HAP-1 (cell line): Measurements from ENCODE around the gene CLDN16.

ENCODE experiments used
- DNase-seq, 2 experiments: peaks; one replicate each; pipeline ENCODE4 v3.0.0-alpha.2; 2016 to 2020; ENCODE audit warnings: low spot score in 2 of 2
- H3K27me3 ChIP-seq: fragments of 250-450 bp; sonication (Bioruptor Pico); 2 replicates; pipeline ENCODE4 v1.5.1; 2020; ENCODE audit warnings: low read depth, mild to moderate bottlenecking, moderate library complexity
- H3K36me3 ChIP-seq: fragments of 250-450 bp; sonication (Bioruptor Pico); replicated peaks from 2 replicates; pipeline ENCODE4 v1.5.1; 2020; ENCODE audit warnings: mild to moderate bottlenecking
- H3K4me1 ChIP-seq: fragments of 250-450 bp; sonication (Bioruptor Pico); 2 replicates; pipeline ENCODE4 v1.5.1; 2020; ENCODE audit warnings: mild to moderate bottlenecking
- H3K4me3 ChIP-seq: fragments of 250-450 bp; sonication (Bioruptor Pico); 2 replicates; pipeline ENCODE4 v1.5.1; 2020; ENCODE audit warnings: mild to moderate bottlenecking, moderate library complexity
- H3K9me3 ChIP-seq: fragments of 250-450 bp; sonication (Bioruptor Pico); 2 replicates; pipeline ENCODE4 v1.5.1; 2020; ENCODE audit warnings: mild to moderate bottlenecking, moderate library complexity
- in situ Hi-C: fragments of 300-500 bp; cut with MboI; formaldehyde crosslinking; loops from 3 replicates; pipeline ENCODE4 v1.14.3; 2020; ENCODE audit warnings: low sequenced_read_pairs, inconsistent platforms, mixed read lengths

The CLDN16 gene

DNA sequence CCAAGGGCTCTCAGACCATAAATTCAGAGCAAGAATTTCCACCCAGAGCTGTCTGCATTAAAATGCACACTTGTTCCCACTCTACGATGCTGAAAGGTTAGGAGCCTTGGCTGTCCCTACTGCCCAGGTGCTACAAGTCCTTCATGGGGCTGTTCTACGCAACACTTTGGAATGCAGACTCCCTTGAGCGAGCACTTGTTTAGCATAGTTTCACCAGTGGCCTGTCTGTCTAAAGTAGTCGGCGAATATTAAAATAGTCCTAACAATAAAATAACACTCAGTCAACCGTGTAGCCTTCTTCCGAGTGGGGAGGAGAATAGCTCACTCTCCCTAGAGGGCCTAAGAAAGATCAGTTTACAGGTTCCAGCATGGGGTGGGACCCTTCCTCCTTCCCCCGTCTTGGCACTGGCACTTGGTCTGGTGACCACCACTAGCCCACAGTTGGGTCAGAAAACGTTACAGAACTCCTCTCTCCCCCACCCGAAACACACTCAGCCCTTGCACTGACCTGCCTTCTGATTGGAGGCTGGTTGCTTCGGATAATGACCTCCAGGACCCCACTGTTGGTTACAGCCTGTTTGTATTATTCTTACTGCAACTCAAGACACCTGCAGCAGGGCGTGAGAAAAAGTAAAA, at the start of gene CLDN16:
TSS of gene CLDN16 (plus strand) at position 586 of the 636 bp plus-strand sequence. CDS start 167 bp downstream, outside the sequence.
- no peaks in the 10 kb centered on the region for H3K27me3 ChIP-seq
- DNase-seq: no peak
- no peaks in the 10 kb centered on the region for H3K36me3 ChIP-seq
- H3K4me1 ChIP-seq: no peaks in the 10 kb centered on the region
- in situ Hi-C loops: no loop called here
- H3K4me3 ChIP-seq: no peak within 1 kb of the TSS
- H3K9me3 ChIP-seq: no peaks in the 10 kb centered on the region

- Histone ChIP-seq H3K36me3 (no peaks in the 10 kb centered on the region), H3K4me3 (no peak overlapping the region), H3K27me3 (no peaks in the 10 kb centered on the region; the same call in 1 of the 2 replicates), H3K4me1 (no peaks in the 10 kb centered on the region), H3K9me3 (no peaks in the 10 kb centered on the region)
- DNase-seq: no peak
- in situ Hi-C loops: no loop called here
These were observed 49.2 kb upstream of the CLDN16 start for GRCh38 chr3:190338717-190339116.

- no peaks in the 10 kb centered on the region for H3K36me3 ChIP-seq
- DNase-seq: no peak
- no peak overlapping the region for H3K4me3 ChIP-seq
- in situ Hi-C loops: no loop called here
- no peaks in the 10 kb centered on the region for H3K4me1 ChIP-seq
- H3K27me3 ChIP-seq: no peaks in the 10 kb centered on the region; the same call in 1 of the 2 replicates
- H3K9me3 ChIP-seq: no peaks in the 10 kb centered on the region
These were observed 48.8 kb upstream of the CLDN16 start for GRCh38 chr3:190339130-190339529.

DNA sequence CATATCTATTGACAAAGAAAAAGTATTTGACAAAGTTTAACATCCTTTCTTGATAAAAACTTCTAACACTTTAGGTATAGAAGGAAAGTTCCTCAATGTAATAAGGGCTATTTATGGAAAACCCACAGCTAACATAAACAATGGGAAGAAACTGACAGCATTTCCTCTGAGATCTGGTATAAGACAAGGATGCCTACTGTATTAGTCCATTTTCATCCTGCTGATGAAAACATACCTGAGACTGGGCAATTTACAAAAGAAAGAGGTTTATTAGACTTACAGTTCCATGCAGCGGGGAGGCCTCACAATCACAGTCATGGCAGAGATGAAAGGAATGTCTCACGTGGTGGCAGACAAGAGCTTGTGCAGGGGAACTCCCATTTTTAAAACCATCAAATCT, 47.9 kb upstream of the CLDN16 start:
- no peak for DNase-seq
- in situ Hi-C loops: no loop called here
- no peaks in the 10 kb centered on the region for H3K4me1 ChIP-seq
- no peaks in the 10 kb centered on the region; the same call in 1 of the 2 replicates for H3K27me3 ChIP-seq
- H3K36me3 ChIP-seq: no peaks in the 10 kb centered on the region
- no peak overlapping the region for H3K4me3 ChIP-seq
- no peaks in the 10 kb centered on the region for H3K9me3 ChIP-seq

GRCh38 chr3:190345027-190345821, 42.7 kb upstream of the CLDN16 start:
- Histone ChIP-seq H3K9me3 (no peaks in the 10 kb centered on the region), H3K4me3 (no peak overlapping the region), H3K4me1 (no peaks in the 10 kb centered on the region), H3K36me3 (no peaks in the 10 kb centered on the region), H3K27me3 (no peaks in the 10 kb centered on the region)
- DNase-seq: no peak
- in situ Hi-C loops: no loop called here

DNA sequence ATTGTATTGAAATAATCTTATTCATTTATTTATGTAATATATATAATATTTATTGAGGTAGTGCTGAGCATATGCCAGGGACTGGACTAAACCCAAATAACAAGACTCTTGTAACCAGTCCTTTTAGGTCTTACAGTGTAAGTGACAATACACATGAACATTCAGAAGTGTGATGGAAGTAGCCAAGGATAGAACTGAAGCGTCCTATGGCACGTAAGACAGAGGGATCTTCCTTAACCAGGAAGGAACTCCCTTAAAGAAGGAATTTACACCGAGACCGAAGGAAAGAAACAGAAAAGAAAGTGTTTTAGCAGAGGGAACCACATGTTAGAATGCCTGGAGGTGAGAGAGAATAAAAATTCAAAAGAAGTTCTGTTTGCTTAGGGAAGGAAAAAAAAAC, 42.1 kb upstream of the CLDN16 start:
- Histone ChIP-seq H3K36me3 (no peaks in the 10 kb centered on the region), H3K4me3 (no peak overlapping the region), H3K4me1 (no peaks in the 10 kb centered on the region), H3K27me3 (no peaks in the 10 kb centered on the region), H3K9me3 (no peaks in the 10 kb centered on the region)
- in situ Hi-C loops: no loop called here
- no peak for DNase-seq

DNA sequence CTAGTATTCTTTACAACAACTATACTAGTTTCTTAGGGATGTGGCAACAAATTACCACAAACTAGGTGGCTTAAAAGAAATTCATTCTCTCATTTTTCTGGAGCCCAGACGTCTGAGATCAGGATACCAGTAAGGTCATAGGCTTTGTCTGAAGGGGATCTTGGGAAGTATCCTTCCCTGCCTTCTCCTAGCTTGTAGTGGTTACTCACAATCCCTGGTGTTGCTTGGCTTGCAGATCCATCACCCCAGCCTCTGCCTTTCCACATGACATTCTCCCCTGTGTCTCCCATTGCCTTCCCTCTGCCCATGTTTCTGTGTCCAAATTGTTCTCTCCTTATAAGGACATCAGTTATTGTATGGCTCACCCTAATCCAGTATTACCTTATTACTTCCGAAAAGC, 41.4 kb upstream of the CLDN16 start:
- no peak for DNase-seq
- Histone ChIP-seq H3K36me3 (no peaks in the 10 kb centered on the region), H3K4me3 (no peak overlapping the region), H3K4me1 (no peaks in the 10 kb centered on the region), H3K9me3 (no peaks in the 10 kb centered on the region), H3K27me3 (no peaks in the 10 kb centered on the region)
- in situ Hi-C loops: no loop called here

DNA sequence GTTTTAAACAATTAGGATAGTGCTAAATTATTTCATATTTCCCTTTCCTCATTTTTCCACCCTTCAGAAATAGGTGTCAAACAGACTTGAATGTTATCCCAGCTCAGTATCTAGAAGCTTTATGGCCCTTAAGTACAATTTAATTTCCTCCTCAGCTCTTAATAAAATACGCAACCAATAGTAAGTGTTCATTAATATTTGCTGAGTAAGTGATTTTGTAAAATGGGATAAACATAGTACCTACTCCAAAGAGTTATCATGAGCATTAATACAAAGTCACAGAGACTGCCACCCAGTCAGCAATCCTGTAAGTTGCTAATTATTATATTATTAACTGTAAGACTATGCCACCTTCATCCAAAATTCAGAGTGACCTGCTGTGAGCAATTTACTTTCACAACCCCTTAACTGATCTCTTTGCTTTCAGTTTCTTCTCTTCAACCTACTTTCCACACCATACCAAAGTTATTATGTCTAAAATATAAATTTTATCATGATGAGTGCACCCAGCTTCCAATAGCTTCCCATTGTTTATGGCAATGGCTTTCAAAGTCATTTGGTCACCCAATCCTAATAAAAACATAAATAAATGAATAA, 35.0 kb upstream of the CLDN16 start:
- H3K36me3 ChIP-seq: no peaks in the 10 kb centered on the region
- H3K4me1 ChIP-seq: no peaks in the 10 kb centered on the region
- in situ Hi-C loops: no loop called here
- no peak overlapping the region for H3K4me3 ChIP-seq
- no peaks in the 10 kb centered on the region for H3K9me3 ChIP-seq
- DNase-seq: no peak
- no peaks in the 10 kb centered on the region for H3K27me3 ChIP-seq

DNA sequence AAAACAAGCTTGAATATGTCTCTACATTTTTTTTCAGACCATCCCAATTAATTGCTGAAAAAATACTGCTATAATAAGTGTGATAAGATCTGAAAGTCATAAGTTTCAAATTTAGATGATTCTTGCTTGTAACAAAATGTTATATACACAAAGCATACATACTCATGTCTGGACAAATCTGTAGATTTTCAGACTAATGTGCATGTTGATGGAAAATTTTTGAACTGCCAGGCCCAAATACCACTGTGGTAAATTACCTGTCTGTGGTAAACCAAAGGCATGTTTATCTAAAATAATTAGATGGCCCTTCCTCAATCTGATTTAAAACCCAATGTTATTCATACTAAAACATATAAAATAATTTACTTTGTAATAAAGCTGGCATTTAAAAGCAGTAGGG, 31.7 kb upstream of the CLDN16 start:
- Histone ChIP-seq H3K9me3 (no peaks in the 10 kb centered on the region), H3K36me3 (no peaks in the 10 kb centered on the region), H3K27me3 (no peaks in the 10 kb centered on the region; the same call in 1 of the 2 replicates), H3K4me3 (no peak overlapping the region), H3K4me1 (no peaks in the 10 kb centered on the region)
- DNase-seq: no peak
- in situ Hi-C loops: no loop called here

DNA sequence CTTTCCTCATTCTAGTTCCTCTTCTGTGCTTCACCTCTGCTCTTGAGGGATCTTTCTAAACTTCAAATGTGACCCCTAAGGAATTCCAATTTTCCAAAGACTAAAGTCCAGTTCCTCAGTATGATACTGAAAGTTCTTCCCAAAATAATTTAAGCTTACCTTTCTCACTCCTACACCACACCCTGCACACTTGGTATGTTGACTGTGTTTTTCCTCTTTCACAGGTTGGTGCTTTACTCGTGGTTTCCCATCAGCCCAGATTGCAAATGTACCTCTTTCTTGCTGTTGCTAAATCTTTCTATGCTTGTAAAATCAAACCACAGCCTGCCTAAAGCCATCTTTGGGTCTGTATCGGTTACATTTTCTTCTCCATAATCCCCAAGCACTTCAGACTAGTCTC, 30.5 kb upstream of the CLDN16 start:
- in situ Hi-C loops: no loop called here
- no peaks in the 10 kb centered on the region for H3K36me3 ChIP-seq
- no peak for DNase-seq
- no peak overlapping the region for H3K4me3 ChIP-seq
- H3K9me3 ChIP-seq: no peaks in the 10 kb centered on the region
- no peaks in the 10 kb centered on the region; the same call in 1 of the 2 replicates for H3K27me3 ChIP-seq
- H3K4me1 ChIP-seq: no peaks in the 10 kb centered on the region

- Histone ChIP-seq H3K4me3 (no peak overlapping the region), H3K27me3 (no peaks in the 10 kb centered on the region; the same call in 1 of the 2 replicates), H3K9me3 (no peaks in the 10 kb centered on the region), H3K4me1 (no peaks in the 10 kb centered on the region), H3K36me3 (no peaks in the 10 kb centered on the region)
- in situ Hi-C loops: no loop called here
- no peak for DNase-seq
These were observed 28.1 kb upstream of the CLDN16 start for GRCh38 chr3:190359813-190360212.

GRCh38 chr3:190360228-190360627, 27.7 kb upstream of the CLDN16 start:
- no peak for DNase-seq
- no peaks in the 10 kb centered on the region; the same call in 1 of the 2 replicates for H3K27me3 ChIP-seq
- no peaks in the 10 kb centered on the region for H3K9me3 ChIP-seq
- H3K36me3 ChIP-seq: no peaks in the 10 kb centered on the region
- no peak overlapping the region for H3K4me3 ChIP-seq
- no peaks in the 10 kb centered on the region for H3K4me1 ChIP-seq
- in situ Hi-C loops: no loop called here

- Histone ChIP-seq H3K9me3 (no peaks in the 10 kb centered on the region), H3K4me1 (no peaks in the 10 kb centered on the region), H3K36me3 (no peaks in the 10 kb centered on the region), H3K4me3 (no peak overlapping the region), H3K27me3 (no peaks in the 10 kb centered on the region; the same call in 1 of the 2 replicates)
- in situ Hi-C loops: no loop called here
- no peak for DNase-seq
These were observed 26.2 kb upstream of the CLDN16 start for GRCh38 chr3:190361791-190362190.

- Histone ChIP-seq H3K4me1 (no peaks in the 10 kb centered on the region), H3K36me3 (no peaks in the 10 kb centered on the region), H3K9me3 (no peaks in the 10 kb centered on the region), H3K4me3 (no peak overlapping the region), H3K27me3 (no peaks in the 10 kb centered on the region; the same call in 1 of the 2 replicates)
- in situ Hi-C loops: no loop called here
- DNase-seq: no peak
These were observed 25.7 kb upstream of the CLDN16 start for GRCh38 chr3:190362258-190362657.
